ENCODE results near the gene PRPF38B. TPM values are rescaled to one million over a fixed set of nuclear protein-coding genes. Genes with fewer than 3 reads are reported as not detected.

Gene PRPF38B
- total and polyA plus RNA-seq, 2 of the 8 experiments (the other 6 are each of a cell fraction or from before 2014, with no cell fraction given) = 16.6 to 50.6 TPM

- CTCF ChIA-PET (ENCODE audit: partially characterized antibody) = no interaction called here
- Histone ChIP-seq H2BK120ac (replicated peaks; ENCODE audit: low read depth, low read length) (no peak overlapping the region), H3K9me3 (ENCODE audit: insufficient read depth in 2 of 2, low read depth in 1 of 2, low read length in 1 of 2) (peaks cover 0 to 5% of the 10 kb centered on the region in 2 experiments; a peak in 1 of 4 replicates), H4K8ac (ENCODE audit: extremely low read depth, insufficient read depth, low read length) (no peak overlapping the region), H4K91ac (replicated peaks; ENCODE audit: insufficient read length, low read length) (no peak overlapping the region), H3K56ac (replicated peaks; ENCODE audit: insufficient read length, low read depth, low read length) (no peak overlapping the region), H3K27me3 (replicated peaks in 1 of 4; ENCODE audit: control insufficient read depth in 3 of 4, extremely low read depth in 1 of 4, insufficient read depth in 3 of 4, low read length in 3 of 4) (no peaks in the 10 kb centered on the region), H3K9ac (replicated peaks in 1 of 4; ENCODE audit: extremely low read depth in 1 of 4, low read depth in 3 of 4, low read length in 3 of 4) (no peak overlapping the region), H4K5ac (ENCODE audit: insufficient read length, low read depth, low read length) (no peak overlapping the region), H2BK15ac (ENCODE audit: low read length) (no peak overlapping the region), H3K14ac (ENCODE audit: insufficient read length) (no peak overlapping the region), H4K20me1 (replicated peaks in 1 of 2; ENCODE audit: control insufficient read depth in 1 of 2, insufficient read depth in 2 of 2, low read length in 2 of 2) (no peaks in the 10 kb centered on the region), H3K36me3 (ENCODE audit: control insufficient read depth in 2 of 4, insufficient read depth in 4 of 4, low read length in 3 of 4) (no peaks in the 10 kb centered on the region), H3K79me1 (ENCODE audit: low read depth, low read length) (no peaks in the 10 kb centered on the region), H3K4ac (replicated peaks; ENCODE audit: insufficient read length, low read depth, low read length) (no peak overlapping the region), H3K18ac (ENCODE audit: extremely low read depth, low read length) (no peak overlapping the region), H2BK20ac (ENCODE audit: low read length) (no peak overlapping the region), H2BK12ac (ENCODE audit: low read depth, low read length) (no peak overlapping the region), H3K79me2 (ENCODE audit: control insufficient read depth in 1 of 2, insufficient read depth in 2 of 2, low read length in 2 of 2) (no peaks in the 10 kb centered on the region), H3K4me3 (ENCODE audit: extremely low read depth in 1 of 4, insufficient read depth in 2 of 4, low read depth in 3 of 4, low read length in 4 of 4) (no peak overlapping the region), H3K4me2 (ENCODE audit: insufficient read depth in 1 of 2, low read depth in 2 of 2, low read length in 2 of 2) (no peak overlapping the region), H2AFZ (ENCODE audit: low read length) (no peak overlapping the region), H2AK5ac (ENCODE audit: low read depth, low read length) (no peak overlapping the region), H3K23me2 (ENCODE audit: low read depth, low read length) (no peaks in the 10 kb centered on the region), H2BK5ac (ENCODE audit: low read depth, low read length) (no peak overlapping the region), H3K4me1 (replicated peaks in 1 of 4; ENCODE audit: control insufficient read depth in 3 of 4, insufficient read depth in 4 of 4, low read length in 3 of 4) (no peaks in the 10 kb centered on the region), H3K27ac (ENCODE audit: low read depth, low read length) (no peak overlapping the region), H3K23ac (ENCODE audit: insufficient read length) (no peak overlapping the region)
- 78% methylated on average over 7 of the region's 7 CpGs; no CpG with 5 or more reads in 1 of the 2 experiments for WGBS, 2 experiments (ENCODE audit: extremely low coverage in 1 of 2, insufficient coverage in 1 of 2, insufficient read length in 1 of 2, insufficient replicate concordance in 2 of 2, low coverage in 1 of 2, low lambda C conversion rate in 2 of 2, missing lambda C conversion rate in 1 of 2)
- POLR2A ChIA-PET (ENCODE audit: partially characterized antibody) = interaction anchor here (2.3 kb wide), 1 partner anchor 8 kb away, joined by 13 read pairs; the partner anchor contains the start of gene HENMT1
- DNase-seq (ENCODE audit: low read depth in 1 of 2, low spot score in 2 of 2) (no peak), FAIRE-seq (no peak)
- no peak for TF ChIP-seq NANOG (IDR thresholded peaks at IDR 0.05; ENCODE audit: insufficient read depth, low read depth, low read length, poor library complexity, severe bottlenecking)
- TF ChIP-seq, protein P1, sequence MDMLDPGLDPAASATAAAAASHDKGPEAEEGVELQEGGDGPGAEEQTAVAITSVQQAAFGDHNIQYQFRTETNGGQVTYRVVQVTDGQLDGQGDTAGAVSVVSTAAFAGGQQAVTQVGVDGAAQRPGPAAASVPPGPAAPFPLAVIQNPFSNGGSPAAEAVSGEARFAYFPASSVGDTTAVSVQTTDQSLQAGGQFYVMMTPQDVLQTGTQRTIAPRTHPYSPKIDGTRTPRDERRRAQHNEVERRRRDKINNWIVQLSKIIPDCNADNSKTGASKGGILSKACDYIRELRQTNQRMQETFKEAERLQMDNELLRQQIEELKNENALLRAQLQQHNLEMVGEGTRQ (IDR thresholded peaks at IDR 0.05; ENCODE audit: low read length) = no peak
- no peak for TF ChIP-seq POLR2A (IDR thresholded peaks at IDR 0.05; ENCODE audit: control extremely low read depth in 1 of 2, low read depth in 2 of 2, low read length in 2 of 2)
Observed at GRCh38 chr1:108669679-108670078, 22.4 kb upstream of the PRPF38B start.

All from H1 (cell line).